H1 (cell line): ENCODE measurements around the gene PLD6. TPM values are rescaled to one million over a fixed set of nuclear protein-coding genes. Genes with fewer than 3 reads are reported as not detected.

Source experiments
- CTCF ChIA-PET: fragments of 300-600 bp; sonication (Branson Sonifier 250); formaldehyde crosslinking; loops from one replicate; lab custom pipeline; 2021; ENCODE audit not compliant: partially characterized antibody; lab: Charles Lee
- POLR2A ChIA-PET: fragments of 300-600 bp; sonication (Branson Sonifier 250); formaldehyde crosslinking; loops from one replicate; lab custom pipeline; 2021; ENCODE audit warnings: inconsistent platforms; ENCODE audit not compliant: partially characterized antibody; lab: Charles Lee
- DNase-seq, 2 experiments: peaks; one replicate each; pipeline versions ENCODE4 v3.0.0 to v3.0.0-alpha.2; 2010 to 2022; ENCODE audit warnings: low spot score in 2 of 2, low read depth in 1 of 2, mixed read lengths in 1 of 2
- FAIRE-seq: peaks from 2 replicates; lab custom pipeline; 2011; peaks lifted over from hg19 to GRCh38; lab: Jason Lieb, UNC
- H2AFZ ChIP-seq: 2 replicates; pipeline ENCODE4 v1.8.1; 2012; ENCODE audit warnings: low read length, inconsistent platforms
- H2AK5ac ChIP-seq: 2 replicates; pipeline ENCODE4 v1.6.1; 2013; ENCODE audit warnings: low read depth, low read length
- H2BK120ac ChIP-seq: replicated peaks from 2 replicates; pipeline ENCODE3; 2013; ENCODE audit warnings: low read depth, low read length, inconsistent platforms
- H2BK12ac ChIP-seq: 2 replicates; pipeline ENCODE4 v1.6.1; 2013; ENCODE audit warnings: low read depth, low read length
- H2BK15ac ChIP-seq: 2 replicates; pipeline ENCODE4 v1.6.1; 2013; ENCODE audit warnings: low read length
- H2BK20ac ChIP-seq: 2 replicates; pipeline ENCODE4 v1.6.1; 2013; ENCODE audit warnings: low read length
- H2BK5ac ChIP-seq: 2 replicates; pipeline ENCODE4 v1.6.1; 2013; ENCODE audit warnings: low read depth, low read length
- H3K14ac ChIP-seq: 2 replicates; pipeline ENCODE4 v1.6.1; 2013; ENCODE audit warnings: inconsistent platforms; ENCODE audit not compliant: insufficient read length
- H3K18ac ChIP-seq: 2 replicates; pipeline ENCODE4 v1.6.1; 2013; ENCODE audit warnings: low read length; ENCODE audit errors: extremely low read depth
- H3K23ac ChIP-seq: 2 replicates; pipeline ENCODE4 v1.6.1; 2013; ENCODE audit warnings: inconsistent platforms; ENCODE audit not compliant: insufficient read length
- H3K23me2 ChIP-seq: 2 replicates; pipeline ENCODE4 v1.6.1; 2013; ENCODE audit warnings: low read depth, low read length
- H3K27ac ChIP-seq: 2 replicates; pipeline ENCODE4 v1.6.1; 2011; ENCODE audit warnings: low read depth, low read length, inconsistent platforms
- H3K27me3 ChIP-seq, 4 experiments: replicated peaks in 1 of 4; 1 replicate in 1 of 4; 2 replicates in 3 of 4; pipeline versions ENCODE4 v1.6.1 to v1.8.1; 2011 to 2013; ENCODE audit warnings: low read length in 3 of 4, mild to moderate bottlenecking in 3 of 4, inconsistent platforms in 2 of 4, mixed read lengths in 2 of 4, moderate library complexity in 1 of 4; ENCODE audit not compliant: control insufficient read depth in 3 of 4, insufficient read depth in 3 of 4; ENCODE audit errors: extremely low read depth in 1 of 4
- H3K36me3 ChIP-seq, 4 experiments: 2 replicates each; pipeline versions ENCODE4 v1.6.1 to v1.8.1; 2011 to 2013; ENCODE audit warnings: mild to moderate bottlenecking in 4 of 4, low read length in 3 of 4, moderate library complexity in 2 of 4, control low read depth in 1 of 4, inconsistent platforms in 1 of 4; ENCODE audit not compliant: insufficient read depth in 4 of 4, control insufficient read depth in 2 of 4
- H3K4ac ChIP-seq: replicated peaks from 2 replicates; pipeline ENCODE3; 2013; ENCODE audit warnings: low read length, low read depth, mixed read lengths, inconsistent platforms; ENCODE audit not compliant: insufficient read length
- H3K4me1 ChIP-seq, 4 experiments: replicated peaks in 1 of 4; 1 replicate in 1 of 4; 2 replicates in 3 of 4; pipeline versions ENCODE4 v1.6.1 to v1.8.1; 2011 to 2013; ENCODE audit warnings: low read length in 3 of 4, inconsistent platforms in 2 of 4, mixed read lengths in 1 of 4; ENCODE audit not compliant: insufficient read depth in 4 of 4, control insufficient read depth in 3 of 4
- H3K4me2 ChIP-seq, 2 experiments: 2 replicates each; pipeline versions ENCODE4 v1.6.1 to v1.8.1; 2011 to 2013; ENCODE audit warnings: low read depth in 2 of 2, low read length in 2 of 2, control low read depth in 1 of 2, inconsistent platforms in 1 of 2, mild to moderate bottlenecking in 1 of 2; ENCODE audit not compliant: insufficient read depth in 1 of 2
- H3K4me3 ChIP-seq, 4 experiments: fragments of 200-600, 300-600 bp in 1 of 4; sonication (generic), shearing (Covaris generic), sonication (Bioruptor Twin) in 1 of 4; 2 replicates each; pipeline versions ENCODE4 v1.5.1 to v1.8.1; 2011 to 2016; ENCODE audit warnings: low read length in 4 of 4, low read depth in 3 of 4, control low read depth in 2 of 4, inconsistent platforms in 2 of 4, mild to moderate bottlenecking in 2 of 4, mixed read lengths in 1 of 4, moderate library complexity in 1 of 4; ENCODE audit not compliant: insufficient read depth in 2 of 4; ENCODE audit errors: extremely low read depth in 1 of 4
- H3K56ac ChIP-seq: replicated peaks from 2 replicates; pipeline ENCODE3; 2013; ENCODE audit warnings: low read depth, mild to moderate bottlenecking, mixed read lengths, low read length, inconsistent platforms; ENCODE audit not compliant: insufficient read length
- H3K79me1 ChIP-seq: 2 replicates; pipeline ENCODE4 v1.6.1; 2013; ENCODE audit warnings: low read depth, low read length, control low read depth
- H3K79me2 ChIP-seq, 2 experiments: 2 replicates each; pipeline versions ENCODE4 v1.6.1 to v1.8.1; 2012 to 2013; ENCODE audit warnings: low read length in 2 of 2, mild to moderate bottlenecking in 2 of 2, inconsistent platforms in 1 of 2; ENCODE audit not compliant: insufficient read depth in 2 of 2, control insufficient read depth in 1 of 2
- H3K9ac ChIP-seq, 4 experiments: replicated peaks in 1 of 4; 1 replicate in 1 of 4; 2 replicates in 3 of 4; pipeline versions ENCODE4 v1.6.1 to v1.8.1; 2011 to 2013; ENCODE audit warnings: low read depth in 3 of 4, low read length in 3 of 4, control low read depth in 2 of 4, mild to moderate bottlenecking in 2 of 4, moderate library complexity in 2 of 4, inconsistent platforms in 1 of 4; ENCODE audit errors: extremely low read depth in 1 of 4
- H3K9me3 ChIP-seq, 2 experiments: 2 replicates each; pipeline versions ENCODE4 v1.6.1 to v1.8.1; 2012 to 2013; ENCODE audit warnings: mild to moderate bottlenecking in 2 of 2, moderate library complexity in 2 of 2, control low read depth in 1 of 2, inconsistent platforms in 1 of 2, low read depth in 1 of 2, low read length in 1 of 2, mixed read lengths in 1 of 2; ENCODE audit not compliant: insufficient read depth in 2 of 2
- H4K20me1 ChIP-seq, 2 experiments: replicated peaks in 1 of 2; 2 replicates each; pipeline versions ENCODE3 to v1.8.1; 2011 to 2013; ENCODE audit warnings: inconsistent platforms in 2 of 2, low read length in 2 of 2, mild to moderate bottlenecking in 1 of 2; ENCODE audit not compliant: insufficient read depth in 2 of 2, control insufficient read depth in 1 of 2
- H4K5ac ChIP-seq: 2 replicates; pipeline ENCODE4 v1.6.1; 2013; ENCODE audit warnings: low read length, low read depth, mixed read lengths, inconsistent platforms; ENCODE audit not compliant: insufficient read length
- H4K8ac ChIP-seq: 2 replicates; pipeline ENCODE4 v1.8.0; 2013; ENCODE audit warnings: mild to moderate bottlenecking, moderate library complexity, low read length, inconsistent platforms; ENCODE audit not compliant: insufficient read depth; ENCODE audit errors: extremely low read depth
- H4K91ac ChIP-seq: replicated peaks from 2 replicates; pipeline ENCODE3; 2013; ENCODE audit warnings: low read length, mixed read lengths, inconsistent platforms; ENCODE audit not compliant: insufficient read length
- BACH1 ChIP-seq: IDR thresholded peaks from 2 replicates; pipeline ENCODE4 v1.6.1; 2012; ENCODE audit warnings: low read length, improper control_type of control experiment
- BCL11A ChIP-seq, 2 experiments: IDR thresholded peaks; one replicate each; pipeline ENCODE4 v1.6.1; 2011; ENCODE audit warnings: low read depth in 2 of 2, low read length in 2 of 2, mild to moderate bottlenecking in 2 of 2
- POU5F1 ChIP-seq: IDR thresholded peaks from 2 replicates; pipeline ENCODE4 v1.6.1; 2011; ENCODE audit warnings: low read depth, mild to moderate bottlenecking, low read length, moderate library complexity
- RFX5 ChIP-seq: IDR thresholded peaks from 2 replicates; pipeline ENCODE4 v1.6.1; 2011; ENCODE audit warnings: low read depth, low read length, improper control_type of control experiment, borderline replicate concordance
- SRF ChIP-seq: IDR thresholded peaks from 2 replicates; pipeline ENCODE4 v1.6.1; 2011; ENCODE audit warnings: mild to moderate bottlenecking, low read depth, low read length, moderate library complexity
- TEAD4 ChIP-seq: IDR thresholded peaks from 2 replicates; pipeline ENCODE4 v1.6.1; 2012; ENCODE audit warnings: low read depth, low read length, inconsistent platforms, mixed read lengths
- WGBS, 2 experiments: shearing (Covaris generic) in 1 of 2; methylation state at CpG; one replicate each; pipeline versions ENCODE4 v1.1.6 to v1.1.7; 2013 to 2015; ENCODE audit warnings: low lambda C conversion rate in 2 of 2, mixed read lengths in 2 of 2, inconsistent platforms in 1 of 2, low coverage in 1 of 2, missing lambda C conversion rate in 1 of 2; ENCODE audit not compliant: insufficient replicate concordance in 2 of 2, insufficient coverage in 1 of 2, insufficient read length in 1 of 2; ENCODE audit errors: extremely low coverage in 1 of 2, missing lambda C conversion rate in 1 of 2; 5-methylcytosine and 5-hydroxymethylcytosine counted together
- polyA plus RNA-seq, 7 experiments: library from polyadenylated mRNA; depleted of rRNA in 3 of 7; stranded (reverse) in 5 of 7; unstranded in 2 of 7; fragments of >200 nt in 5 of 7; fragments of 200-250 nt in 2 of 7; gene quantifications; 1 replicate in 5 of 7; 2 replicates in 1 of 7; 4 replicates in 1 of 7; pipeline versions ENCODE4 v1.2.1 to v1.2.3, GENCODE V29; 2011 to 2013; ENCODE audit warnings: missing spikeins in 2 of 7, mixed read lengths in 2 of 7
- total RNA-seq: library from RNA; stranded (reverse); fragmentation: NEBNext Ultra II Directional; extraction: Animal tissue kit (Norgen Biotek cat#: 25700); gene quantifications from 2 replicates; pipeline ENCODE4 v1.2.1, GENCODE V29; 2021

PLD6 gene
- total and polyA plus RNA-seq, 2 of the 8 experiments (the other 6 are each of a cell fraction or from before 2014, with no cell fraction given): 0.20 to 0.22 TPM

DNA sequence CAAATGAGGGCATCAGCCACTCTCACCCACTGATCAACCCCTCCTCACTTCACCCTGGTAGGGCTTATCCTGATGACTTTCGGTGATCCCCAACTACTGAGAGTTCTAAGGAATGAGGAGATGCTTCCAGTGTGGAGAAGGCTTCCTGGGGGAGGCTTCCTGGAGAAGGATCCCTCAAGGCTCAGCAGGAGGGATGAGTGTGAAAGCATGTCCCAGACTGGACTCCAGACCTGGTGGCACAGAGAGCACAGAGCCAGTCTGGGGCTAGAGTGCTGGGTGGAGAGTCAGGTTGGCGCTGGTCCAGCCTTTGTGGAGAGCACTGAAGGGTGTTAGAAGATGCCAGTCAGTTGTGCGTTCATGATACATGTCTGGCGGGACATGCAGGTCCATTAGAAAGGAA lies 53.7 kb downstream of the PLD6 start:
- FAIRE-seq (no peak), DNase-seq (no peak)
- Histone ChIP-seq H3K79me1 (no peaks in the 10 kb centered on the region), H3K9ac (no peak overlapping the region), H3K9me3 (no peaks in the 10 kb centered on the region), H3K79me2 (no peaks in the 10 kb centered on the region), H2AFZ (no peak overlapping the region), H3K14ac (no peak overlapping the region), H4K20me1 (peaks cover under 1 to 3% of the 10 kb centered on the region in 2 experiments), H3K4me1 (no peaks in the 10 kb centered on the region), H2AK5ac (no peak overlapping the region), H3K36me3 (peaks cover 5 to 30% (median 14%) of the 10 kb centered on the region in 4 experiments; a peak in 7 of 8 replicates), H3K4ac (no peak overlapping the region), H3K56ac (no peak overlapping the region), H3K4me2 (no peak overlapping the region), H4K8ac (no peak overlapping the region), H2BK5ac (no peak overlapping the region), H3K23me2 (no peaks in the 10 kb centered on the region), H4K91ac (no peak overlapping the region), H2BK15ac (no peak overlapping the region), H2BK20ac (no peak overlapping the region), H4K5ac (no peak overlapping the region), H3K27me3 (no peaks in the 10 kb centered on the region), H3K23ac (no peak overlapping the region), H2BK120ac (no peak overlapping the region), H2BK12ac (no peak overlapping the region), H3K27ac (no peak overlapping the region), H3K18ac (no peak overlapping the region), H3K4me3 (no peak overlapping the region)
- ChIA-PET POLR2A (interaction anchor here (1.3 kb wide), 1 partner anchor 11 kb away, joined by 5 read pairs; no protein-coding TSS in a partner anchor), CTCF (interaction anchor here (1.1 to 6.8 kb wide), 2 partner anchors 10 to 20 kb away, joined by 4 to 67 read pairs; no protein-coding TSS in a partner anchor)
- WGBS, 2 experiments: 92% methylated on average over 4 of the region's 4 CpGs; no CpG with 5 or more reads in 1 of the 2 experiments
- TF ChIP-seq SRF (no peak), RFX5 (no peak), BCL11A (IDR thresholded peaks at IDR 0.05; ENCODE audit: low read depth in 2 of 2, low read length in 2 of 2) (no peak), BACH1 (no peak), TEAD4 (no peak), POU5F1 (no peak)
